ENCODE data around the gene KLK12. TPM values are rescaled to one million over a fixed set of nuclear protein-coding genes. Genes with fewer than 3 reads are reported as not detected.

KLK12 gene
- polyA plus RNA-seq, 4 donors = 1.4 to 10.6 (median 2.7) TPM; not detected in 1

GRCh38 chr19:50980208-50980607 lies 54.6 kb downstream of the KLK12 start:
- Histone ChIP-seq H3K27ac (ENCODE audit: low read depth in 1 of 3, low read length in 2 of 3) (no peak overlapping the region), H3K4me1 (ENCODE audit: control insufficient read depth in 3 of 3, insufficient read depth in 2 of 3, low read depth in 1 of 3, low read length in 2 of 3) (no peaks in the 10 kb centered on the region), H3K27me3 (ENCODE audit: control insufficient read depth in 3 of 3, insufficient read depth in 3 of 3, low read length in 3 of 3) (peaks cover 0 to 7% (median 2%) of the 10 kb centered on the region in 3 donors), H3K9me3 (ENCODE audit: control insufficient read depth in 2 of 2, insufficient read depth in 1 of 2, low read depth in 1 of 2, low read length in 1 of 2) (no peaks in the 10 kb centered on the region), H3K4me3 (ENCODE audit: low read depth in 1 of 3, low read length in 3 of 3) (no peak overlapping the region), H3K36me3 (ENCODE audit: control insufficient read depth in 3 of 3, insufficient read depth in 2 of 3, low read depth in 1 of 3, low read length in 3 of 3) (no peaks in the 10 kb centered on the region)
- FAIRE-seq (no peak), DNase-seq (no peak)
- WGBS, 3 donors = 59 to 62% (median 60%) methylated on average over 13 of the region's 13 CpGs

GRCh38 chr19:50979758-50980157 lies 55.0 kb downstream of the KLK12 start:
- Histone ChIP-seq H3K4me1 (ENCODE audit: control insufficient read depth in 3 of 3, insufficient read depth in 2 of 3, low read depth in 1 of 3, low read length in 2 of 3) (no peaks in the 10 kb centered on the region), H3K27ac (ENCODE audit: low read depth in 1 of 3, low read length in 2 of 3) (no peak overlapping the region), H3K36me3 (ENCODE audit: control insufficient read depth in 3 of 3, insufficient read depth in 2 of 3, low read depth in 1 of 3, low read length in 3 of 3) (no peaks in the 10 kb centered on the region), H3K27me3 (ENCODE audit: control insufficient read depth in 3 of 3, insufficient read depth in 3 of 3, low read length in 3 of 3) (peaks cover 0 to 7% (median 2%) of the 10 kb centered on the region in 3 donors), H3K4me3 (ENCODE audit: low read depth in 1 of 3, low read length in 3 of 3) (no peak overlapping the region), H3K9me3 (ENCODE audit: control insufficient read depth in 2 of 2, insufficient read depth in 1 of 2, low read depth in 1 of 2, low read length in 1 of 2) (no peaks in the 10 kb centered on the region)
- FAIRE-seq = no peak
- no peak for DNase-seq
- WGBS, 3 donors = 37 to 46% (median 38%) methylated on average over 8 of the region's 8 CpGs

Other genes with a start within 250 kb of the KLK12 start
- under 1 TPM in 1 of 4 donors, not detected in 3; 0.03 TPM for gene ACP4, start 244.6 kb downstream of the KLK12 start, polyA plus RNA-seq
- gene KLK1, start 211.2 kb downstream of the KLK12 start, polyA plus RNA-seq = 10 to 100 TPM; 12.5 to 48.9 (median 29.8) TPM
- under 1 TPM in 1 of 4 donors, not detected in 3; 0.24 TPM for gene KLK15, start 201.4 kb downstream of the KLK12 start, polyA plus RNA-seq
- gene KLK3, start 180.1 kb downstream of the KLK12 start, polyA plus RNA-seq = 1 to 10 TPM in 2 of 4 donors, under 1 TPM in 2; 0.07 to 1.6 (median 0.69) TPM
- under 1 TPM in 2 of 4 donors, not detected in 2; 0.03 to 0.12 TPM for gene KLK2, start 161.6 kb downstream of the KLK12 start, polyA plus RNA-seq
- not detected for gene KLK4, start 123.6 kb downstream of the KLK12 start, polyA plus RNA-seq
- under 1 TPM in 1 of 4 donors, not detected in 3; 0.10 TPM for gene KLK5, start 82.0 kb downstream of the KLK12 start, polyA plus RNA-seq
- gene KLK6, start 65.4 kb downstream of the KLK12 start, polyA plus RNA-seq = under 1 TPM in 2 of 4 donors, not detected in 2; 0.03 to 0.07 TPM
- under 1 TPM in 1 of 4 donors, not detected in 3; 0.07 TPM for gene KLK7, start 51.1 kb downstream of the KLK12 start, polyA plus RNA-seq
- under 1 TPM in 1 of 4 donors, not detected in 3; 0.12 TPM for gene KLK8, start 33.4 kb downstream of the KLK12 start, polyA plus RNA-seq
- 1 to 10 TPM in 1 of 4 donors, under 1 TPM in 2, not detected in 1; 0.10 to 1.7 (median 0.81) TPM for gene KLK10, start 15.3 kb downstream of the KLK12 start, polyA plus RNA-seq
- 1 to 10 TPM in 2 of 4 donors, under 1 TPM in 2; 0.67 to 1.4 (median 0.90) TPM for gene KLK11, start 8.4 kb downstream of the KLK12 start, polyA plus RNA-seq
- 1 to 10 TPM in 3 of 4 donors, under 1 TPM in 1; 0.13 to 5.9 (median 2.5) TPM for gene KLK13, start 30.1 kb upstream of the KLK12 start, polyA plus RNA-seq
- under 1 TPM in 2 of 4 donors, not detected in 2; 0.07 to 0.22 TPM for gene KLK14, start 47.9 kb upstream of the KLK12 start, polyA plus RNA-seq
- 1 to 10 TPM; 1.3 to 4.0 (median 2.3) TPM for gene CTU1, start 73.4 kb upstream of the KLK12 start, polyA plus RNA-seq
- gene SIGLEC9, start 89.9 kb upstream of the KLK12 start, polyA plus RNA-seq = 1 to 10 TPM in 2 of 4 donors, under 1 TPM in 2; 0.81 to 3.4 (median 1.0) TPM
- 1 to 10 TPM in 3 of 4 donors, under 1 TPM in 1; 0.45 to 1.9 (median 1.3) TPM for gene SIGLEC7, start 107.3 kb upstream of the KLK12 start, polyA plus RNA-seq
- 1 to 10 TPM in 3 of 4 donors, under 1 TPM in 1; 0.67 to 5.2 (median 4.5) TPM for gene CD33, start 190.1 kb upstream of the KLK12 start, polyA plus RNA-seq
- gene SIGLECL1, start 216.1 kb upstream of the KLK12 start, polyA plus RNA-seq = not detected